NCI-H1417 treated with DMSO at 0.1 percent for 48 hours (cell line): ENCODE data around the gene CTIF.

Experiments used
- DNase-seq: peaks from one replicate; lab custom pipeline; 2025; lab: John Stamatoyannopoulos, UW

CTIF gene

DNA sequence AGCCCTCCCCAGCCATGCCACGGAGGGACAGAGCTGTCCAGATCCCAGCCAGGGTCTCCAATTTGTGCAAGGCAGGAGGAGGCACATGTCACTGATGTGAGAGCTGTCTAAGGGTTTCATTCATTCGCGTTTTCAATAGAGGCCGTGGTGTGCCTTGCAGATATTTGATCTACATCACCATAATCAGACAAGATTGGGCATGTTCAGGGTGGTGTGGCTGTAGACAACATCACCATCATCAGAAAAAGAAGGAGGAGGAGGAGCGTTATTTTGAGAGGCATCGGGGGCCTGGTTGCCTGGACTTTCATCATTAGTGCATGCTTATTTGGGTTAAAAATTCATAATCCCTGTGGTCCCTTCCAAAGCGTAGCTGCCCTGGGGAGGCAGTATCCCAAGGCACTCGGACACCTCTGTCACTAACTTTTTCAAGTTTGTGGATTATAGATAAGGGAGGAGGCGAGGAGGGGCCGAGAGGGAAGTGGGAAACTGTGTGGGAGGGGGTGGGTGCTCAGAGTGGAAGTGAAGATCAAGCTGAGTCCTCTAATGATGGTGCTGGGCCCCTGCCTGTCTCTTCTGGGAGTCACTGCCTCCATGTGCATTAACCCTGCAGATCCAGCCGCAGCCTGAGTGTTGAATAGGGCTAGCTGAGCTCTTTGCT lies 194.1 kb downstream of the CTIF start:
- no peak for DNase-seq

GRCh38 chr18:48733643-48734253 lies 194.9 kb downstream of the CTIF start:
- no peak for DNase-seq

DNA sequence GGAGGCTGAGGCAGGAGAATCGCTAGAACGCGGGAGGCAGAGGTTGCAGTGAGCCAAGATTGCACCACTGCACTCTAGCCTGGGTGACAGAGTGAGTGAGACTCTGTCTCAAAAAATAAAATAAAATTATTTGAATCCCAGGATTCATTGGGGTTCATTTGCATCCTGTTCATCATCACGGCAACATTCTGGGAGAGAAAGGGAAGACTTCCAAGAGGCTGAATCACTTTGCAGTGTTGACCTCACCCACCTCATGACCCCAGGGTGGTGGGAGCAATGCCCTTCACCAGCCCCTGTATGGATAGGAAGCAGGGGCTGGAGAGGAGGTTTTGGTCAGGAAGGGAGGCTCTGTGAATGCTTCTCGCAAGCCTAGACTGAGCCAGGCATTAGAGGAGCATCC lies 195.6 kb downstream of the CTIF start:
- DNase-seq = no peak

- no peak for DNase-seq
Observed at GRCh38 chr18:48735080-48735676, 196.3 kb downstream of the CTIF start.

DNA sequence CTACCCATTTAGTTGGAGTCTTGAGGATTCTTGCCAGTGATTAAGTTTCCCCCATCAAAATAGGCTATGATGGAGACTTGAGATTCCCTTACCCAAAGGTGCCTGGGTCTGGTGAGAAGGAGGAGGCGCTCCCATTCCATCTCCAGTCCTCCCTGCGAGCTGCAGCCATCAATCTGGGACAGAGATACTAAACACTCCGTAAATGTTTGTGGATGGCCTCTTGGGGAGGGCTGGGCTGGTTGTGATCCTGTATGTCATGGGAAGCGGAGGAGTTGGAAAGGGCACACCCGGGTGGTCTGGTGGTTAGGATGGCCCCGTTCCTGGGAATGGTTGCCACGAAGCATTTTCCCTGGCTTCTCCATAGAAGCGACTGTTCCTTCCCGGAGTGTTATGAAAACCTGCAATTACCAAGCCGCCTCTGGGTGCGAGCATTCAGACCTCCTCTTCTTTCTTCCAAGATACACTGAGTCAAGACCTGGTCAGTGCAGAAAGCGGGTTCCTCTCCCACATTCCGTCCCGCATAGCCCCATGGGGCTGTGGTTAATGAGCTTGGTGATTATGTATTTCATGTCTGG lies 196.9 kb downstream of the CTIF start:
- DNase-seq = no peak

DNA sequence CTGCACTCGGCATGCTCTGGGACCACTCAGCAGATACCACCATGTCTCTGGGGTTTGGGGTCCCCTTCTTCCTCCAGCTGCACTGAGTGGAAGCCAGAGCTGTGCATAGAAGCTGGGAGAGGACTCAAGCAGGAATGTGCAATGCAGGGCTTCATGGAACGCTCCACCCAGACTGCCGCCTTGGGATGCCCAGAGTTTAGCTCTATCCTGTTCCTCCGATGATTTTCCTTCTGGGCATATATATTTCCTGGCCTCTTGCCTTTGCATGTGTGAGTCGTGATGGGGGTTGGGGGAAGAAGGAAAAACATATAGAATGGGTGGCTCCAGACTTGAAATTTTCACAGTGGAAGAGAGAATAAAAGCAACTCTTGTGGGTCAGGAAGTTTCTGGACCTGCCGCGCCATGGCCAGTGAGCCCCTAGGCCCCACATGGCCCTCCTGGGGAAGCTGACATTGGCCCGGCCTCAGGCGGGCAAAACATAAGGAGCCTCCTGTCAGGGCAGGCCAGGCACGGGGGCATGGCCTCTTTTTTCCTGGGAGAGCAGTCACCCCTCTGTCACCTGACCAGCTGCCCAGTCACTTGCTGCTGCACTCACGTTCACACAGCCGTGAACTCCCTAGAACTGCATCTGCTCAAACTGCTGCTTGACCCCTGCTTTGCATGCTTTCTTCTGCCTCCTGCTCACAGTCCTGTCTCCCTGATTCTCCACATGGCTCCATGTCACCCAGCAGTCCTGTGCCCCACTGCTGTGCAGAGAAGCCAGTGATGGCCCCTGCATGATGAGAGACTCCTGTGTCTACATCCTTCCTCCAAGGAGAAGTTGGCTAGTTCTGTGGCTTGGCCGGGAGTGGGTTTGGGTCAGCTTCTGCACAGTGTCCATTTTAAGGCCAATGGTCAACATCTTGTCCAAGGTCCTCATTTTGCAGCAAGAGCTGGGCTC lies 197.8 kb downstream of the CTIF start:
- DNase-seq = no peak

DNA sequence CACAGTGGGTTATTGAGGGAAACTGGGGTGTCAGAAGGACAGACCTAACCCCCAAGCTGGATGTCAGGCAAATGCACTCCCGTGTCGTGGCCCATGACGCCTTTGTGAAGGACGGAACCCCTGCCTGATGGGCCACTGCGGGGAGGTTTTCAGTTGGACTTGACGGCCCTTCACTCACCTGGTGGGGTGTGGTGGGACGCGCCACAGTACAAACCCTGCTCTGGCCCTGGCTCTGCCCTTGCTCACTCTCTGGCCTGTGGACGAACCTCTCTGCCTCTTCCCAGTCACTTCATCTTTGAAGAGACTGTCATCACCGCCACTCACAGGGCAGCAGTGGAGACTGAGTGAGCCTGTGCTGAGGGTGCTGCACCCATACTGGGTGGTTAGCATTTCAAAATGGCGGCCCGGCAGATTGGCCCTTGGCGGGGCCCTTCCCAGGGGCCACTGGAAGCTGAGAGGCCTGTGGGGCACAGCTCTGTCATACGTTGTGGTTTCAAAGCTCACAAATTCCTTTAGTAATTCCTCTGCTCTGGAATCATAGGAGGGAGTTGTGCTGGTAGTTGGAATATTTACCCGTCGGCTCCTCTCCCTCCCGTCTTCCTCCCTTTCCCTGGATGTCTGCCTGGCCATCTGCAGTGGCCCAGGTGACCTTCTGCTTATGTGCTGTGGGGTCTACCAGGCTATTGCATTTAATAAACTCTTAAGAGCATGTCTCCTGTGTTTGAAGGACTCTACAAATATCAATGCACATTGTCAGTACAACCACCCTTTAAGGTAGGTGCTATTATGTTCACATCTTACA lies 200.6 kb downstream of the CTIF start:
- no peak for DNase-seq

DNA sequence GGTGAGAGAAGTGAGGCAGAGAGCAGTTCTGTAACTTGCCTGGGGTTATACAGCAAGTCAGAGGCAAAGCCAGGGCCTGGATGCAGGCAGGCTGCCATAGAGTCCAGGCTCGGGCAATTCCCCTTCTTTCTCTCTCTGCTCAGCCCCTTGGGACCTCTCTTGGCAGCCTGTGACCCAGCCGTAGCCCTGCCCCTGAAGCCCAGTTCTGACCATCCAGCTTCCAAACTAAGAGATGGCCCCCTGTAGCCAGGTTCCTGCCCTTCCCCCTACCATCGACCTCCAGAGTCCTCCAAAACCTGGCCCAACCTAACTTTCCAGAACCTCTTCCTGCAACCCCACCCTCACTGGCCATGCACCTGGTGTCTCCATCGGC lies 201.2 kb downstream of the CTIF start:
- DNase-seq = no peak

DNA sequence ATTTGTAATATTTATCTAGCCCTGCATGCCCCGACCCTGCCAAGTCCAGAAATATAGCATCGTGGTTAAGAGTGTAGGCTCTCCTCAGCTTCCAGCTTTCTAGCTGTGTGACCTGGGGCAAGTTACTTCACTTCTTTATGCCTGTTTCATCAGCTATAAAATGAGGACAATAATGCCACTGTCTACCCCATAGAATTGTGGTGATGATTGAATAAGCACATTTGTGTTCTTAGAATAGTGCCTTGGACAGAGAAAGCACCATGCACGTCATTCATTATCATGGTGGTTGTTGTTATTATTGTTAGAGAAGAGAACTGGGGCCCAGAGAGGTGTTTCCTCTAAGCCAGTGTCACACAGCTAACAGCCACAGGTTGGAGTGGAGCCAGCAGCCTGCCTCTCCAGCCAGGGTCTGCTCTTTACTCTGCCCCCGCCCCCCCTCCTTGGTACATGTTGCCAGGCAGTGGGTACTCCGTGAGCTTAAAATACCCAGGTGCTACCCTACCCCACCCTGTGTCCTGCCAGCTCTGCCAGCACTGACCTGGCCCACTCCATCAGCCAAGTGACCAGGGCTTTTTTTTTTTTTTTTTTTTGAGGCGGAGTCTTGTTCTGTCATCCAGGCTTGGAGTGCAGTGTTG lies 202.1 kb downstream of the CTIF start:
- DNase-seq = no peak

DNA sequence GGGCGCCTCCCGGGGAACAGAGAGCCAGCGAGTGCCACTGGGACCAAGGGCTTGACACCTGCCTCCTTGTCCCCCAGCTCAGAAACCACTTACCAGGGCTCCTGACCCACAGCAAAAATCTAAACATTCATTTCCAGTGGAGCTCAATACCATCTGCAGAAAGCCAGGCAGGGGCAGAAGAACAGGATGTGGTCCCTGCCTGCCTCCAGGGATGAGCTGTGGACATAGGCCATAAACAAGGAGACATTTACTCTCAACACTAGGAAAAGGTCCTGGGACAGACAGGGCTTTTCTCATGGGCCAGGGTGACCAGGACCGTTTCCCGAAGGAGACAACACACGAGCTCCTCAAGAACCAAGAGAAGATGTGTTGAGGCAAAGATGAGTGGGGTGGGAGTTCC lies 203.0 kb downstream of the CTIF start:
- no peak for DNase-seq

DNA sequence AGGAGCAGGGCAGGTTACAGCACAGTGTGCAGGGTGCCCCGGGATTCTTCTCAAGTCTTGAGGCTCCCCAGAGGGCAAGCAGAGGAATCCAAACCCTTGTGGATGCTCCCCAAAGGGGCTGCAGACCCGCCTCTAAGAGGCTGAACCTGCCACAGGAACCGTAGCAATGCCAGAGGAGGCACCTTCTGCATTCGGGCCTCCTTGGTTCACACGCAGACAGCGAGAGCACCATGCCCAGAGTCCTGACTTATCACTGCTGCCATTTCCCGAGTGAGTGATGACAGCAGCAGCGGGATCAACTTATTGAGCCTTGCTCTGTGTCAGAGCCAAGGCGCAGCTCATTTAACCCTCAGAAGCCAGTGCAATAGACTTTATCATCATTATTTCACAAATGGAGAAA lies 203.5 kb downstream of the CTIF start:
- no peak for DNase-seq

DNA sequence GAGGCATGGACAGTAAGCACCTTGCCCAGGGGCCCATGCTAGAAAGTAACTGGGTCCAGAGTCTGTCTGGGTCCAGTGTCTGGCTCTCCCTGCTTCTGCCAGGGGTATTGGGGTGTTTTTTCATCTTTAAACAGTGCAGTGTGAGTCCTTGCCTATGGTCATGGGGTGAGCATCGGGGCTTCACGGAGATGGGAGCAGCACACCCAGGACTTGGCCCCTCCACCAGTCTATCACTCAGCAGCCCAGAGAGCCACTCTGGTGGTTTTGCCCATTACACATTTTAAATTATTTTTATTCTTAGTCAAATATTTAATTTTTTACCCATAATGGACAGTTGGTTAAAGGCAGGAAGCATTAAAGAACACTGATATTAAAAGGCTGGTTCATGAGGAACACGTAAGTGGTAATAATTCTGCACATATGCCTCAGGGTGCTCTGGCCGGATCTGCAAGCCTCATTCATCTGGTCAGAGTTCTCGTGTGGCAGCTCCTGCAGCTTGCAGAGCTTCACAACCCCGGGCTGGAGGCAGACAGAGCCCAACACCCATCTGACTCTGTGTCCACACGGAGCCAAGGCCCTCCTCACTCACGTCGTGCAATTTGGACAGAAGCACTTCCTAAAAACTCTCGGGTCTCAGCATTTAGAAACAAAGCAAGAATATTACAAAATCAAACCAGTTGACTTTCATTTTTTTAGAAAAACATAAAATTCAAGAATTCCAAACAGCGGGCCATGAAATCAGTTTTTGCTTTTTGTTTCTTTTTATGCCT lies 204.1 kb downstream of the CTIF start:
- no peak for DNase-seq

DNA sequence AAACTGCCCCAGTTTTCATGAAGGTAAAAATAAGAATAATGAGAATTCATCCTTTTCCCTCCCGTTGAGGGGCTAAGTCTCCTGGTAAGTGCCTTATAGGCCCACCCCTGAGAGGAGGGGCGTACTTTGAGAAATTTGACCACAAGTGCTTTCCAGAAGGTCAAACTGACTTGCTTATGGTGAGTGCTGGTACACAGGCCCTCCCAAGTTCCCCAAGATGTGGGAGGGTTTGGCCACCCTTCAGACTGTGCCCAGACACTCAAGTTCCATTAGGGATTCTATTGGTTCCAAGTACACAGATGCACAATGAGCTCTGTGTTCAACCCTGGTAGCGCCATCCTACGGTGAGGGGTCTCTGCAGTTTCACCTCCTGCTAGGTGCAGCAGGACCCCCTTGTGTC lies 205.1 kb downstream of the CTIF start:
- DNase-seq = no peak

- no peak for DNase-seq
Observed at GRCh38 chr18:48745293-48745692, 206.5 kb downstream of the CTIF start.

DNA sequence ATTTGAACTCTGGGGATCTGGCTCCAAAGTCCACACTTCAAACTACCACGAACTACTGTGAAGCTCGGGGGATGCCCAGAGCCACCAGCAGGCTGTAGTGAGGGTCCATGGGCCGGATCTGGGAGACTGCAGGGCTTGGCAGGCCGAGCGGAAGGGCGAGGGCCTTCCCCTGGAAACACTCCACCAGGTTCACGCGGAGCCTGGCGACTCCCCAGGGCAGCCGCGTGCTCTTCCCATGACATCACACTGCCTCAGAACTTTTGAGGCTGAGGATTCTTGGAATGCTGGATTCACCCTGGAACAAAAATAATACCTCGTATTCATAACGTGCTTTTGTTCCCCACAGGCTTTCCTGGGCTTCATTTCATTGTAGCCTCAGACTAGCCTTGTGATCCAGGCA lies 210.9 kb downstream of the CTIF start:
- no peak for DNase-seq

DNA sequence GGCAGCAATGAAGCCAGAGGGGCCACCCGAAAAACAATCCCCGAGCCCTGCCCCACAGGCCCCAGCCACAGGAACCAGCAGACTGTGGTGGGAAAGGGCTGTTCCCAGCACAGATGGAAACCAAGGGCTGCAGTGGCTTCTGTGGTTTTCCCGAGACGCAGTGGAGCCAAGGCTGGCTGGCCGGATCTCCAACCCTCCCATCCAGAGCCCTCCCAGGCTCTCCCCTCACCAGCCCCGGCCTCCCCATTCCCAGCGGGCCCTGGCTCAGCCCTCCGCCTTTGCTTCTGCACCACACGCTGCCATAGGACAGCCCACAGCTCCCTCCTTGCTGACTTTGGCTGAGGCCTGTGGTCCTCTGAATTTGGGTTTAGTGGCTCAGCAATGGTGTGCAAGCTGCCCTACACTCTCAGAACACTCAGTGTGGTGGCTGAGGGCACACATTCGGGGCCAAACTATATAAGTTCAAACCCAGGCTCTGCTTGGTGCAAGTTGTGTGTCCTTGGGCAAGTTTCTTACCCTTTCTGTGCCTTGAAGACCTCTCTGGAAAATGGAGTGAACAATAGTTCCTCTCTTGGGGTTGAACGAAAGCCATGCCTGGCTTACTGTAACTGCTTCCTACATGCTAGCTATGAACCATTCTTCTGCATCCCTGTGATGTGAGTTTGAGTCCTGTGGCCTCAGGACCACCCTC lies 211.8 kb downstream of the CTIF start:
- no peak for DNase-seq

- no peak for DNase-seq
Observed at GRCh38 chr18:48751727-48752468, 213.1 kb downstream of the CTIF start.

DNA sequence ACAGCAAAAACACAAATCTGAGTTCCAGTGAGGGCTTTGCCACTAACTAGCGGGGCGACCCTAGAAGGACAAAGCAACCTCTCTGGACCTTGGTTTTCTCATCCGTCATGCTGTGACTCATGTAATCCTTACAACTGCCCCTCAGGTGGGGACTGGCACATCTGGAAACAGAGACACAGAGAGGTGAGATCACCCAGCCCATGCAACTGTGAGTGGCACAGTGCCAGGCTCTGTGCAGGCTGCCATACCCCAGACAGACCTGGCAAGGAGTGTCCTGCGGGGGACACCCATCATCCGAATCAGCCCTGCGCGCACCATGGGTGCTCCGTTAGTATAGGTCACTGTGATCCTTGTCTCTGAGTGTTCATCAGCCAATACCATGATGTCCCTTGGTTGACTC lies 213.6 kb downstream of the CTIF start:
- no peak for DNase-seq

DNA sequence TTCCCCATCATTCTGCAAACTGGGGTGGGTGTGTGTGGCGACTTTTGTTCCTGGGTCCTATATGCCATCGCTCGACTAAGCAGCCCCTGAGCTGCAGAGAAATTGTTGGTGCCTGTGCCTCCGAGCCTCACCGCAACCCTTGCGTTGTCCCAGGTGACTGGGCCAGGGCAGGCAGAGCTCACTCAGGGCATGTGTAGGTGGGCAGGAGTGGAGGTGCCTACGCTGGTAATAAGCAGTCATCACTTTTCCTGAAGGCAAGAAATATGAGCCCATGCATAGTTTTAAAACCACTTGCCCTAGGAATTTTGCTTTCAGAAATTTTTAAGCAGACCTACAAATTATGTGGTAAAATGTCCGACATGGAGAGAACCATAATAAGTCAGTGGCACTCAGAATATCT lies 214.1 kb downstream of the CTIF start:
- no peak for DNase-seq
